OCI-LY3 (cell line): ENCODE results near the gene PNCK.

Experiments used
- H2AFZ ChIP-seq: fragments of 200-600, 300-600 bp; shearing (Covaris generic); 2 replicates; pipeline ENCODE4 v1.6.0; 2014; ENCODE audit warnings: antibody characterized with exemption, low read depth, low read length
- H3K27ac ChIP-seq: fragments of 200-600, 300-600 bp; sonication (generic); 2 replicates; pipeline ENCODE4 v1.5.1; 2014; ENCODE audit warnings: mild to moderate bottlenecking, low read length, moderate library complexity, mixed read lengths
- H3K27me3 ChIP-seq: fragments of 200-600, 300-600 bp; sonication (generic); 2 replicates; pipeline ENCODE4 v1.6.1; 2014; ENCODE audit warnings: low read depth, low read length, mixed read lengths
- H3K36me3 ChIP-seq: fragments of 200-600, 300-600 bp; sonication (generic); replicated peaks from 2 replicates; pipeline ENCODE3; 2014; ENCODE audit warnings: low read depth, low read length, mixed read lengths
- H3K4me1 ChIP-seq: fragments of 300-600, 200-600 bp; sonication (generic); 2 replicates; pipeline ENCODE4 v1.6.1; 2014; ENCODE audit warnings: low read length, mixed read lengths
- H3K4me2 ChIP-seq: fragments of 200-600, 300-600 bp; sonication (generic); 2 replicates; pipeline ENCODE4 v1.6.1; 2014; ENCODE audit warnings: low read length, mixed read lengths
- H3K4me3 ChIP-seq: fragments of 300-600, 200-600 bp; sonication (generic); 2 replicates; pipeline ENCODE4 v1.5.1; 2014; ENCODE audit warnings: antibody characterized with exemption, mild to moderate bottlenecking, low read length, moderate library complexity
- H3K79me2 ChIP-seq: fragments of 300-600, 200-600 bp; shearing (Covaris generic); 2 replicates; pipeline ENCODE4 v1.6.1; 2014; ENCODE audit warnings: mild to moderate bottlenecking, low read length, mixed read lengths
- H3K9ac ChIP-seq: fragments of 300-600, 200-600 bp; shearing (Covaris generic); 2 replicates; pipeline ENCODE4 v1.6.0; 2014; ENCODE audit warnings: mild to moderate bottlenecking, low read length, moderate library complexity
- H3K9me3 ChIP-seq: fragments of 200-600, 300-600 bp; shearing (Covaris generic); 2 replicates; pipeline ENCODE4 v1.6.1; 2014; ENCODE audit warnings: low read length, mixed read lengths; ENCODE audit not compliant: insufficient read depth
- H4K20me1 ChIP-seq: fragments of 200-600, 300-600 bp; sonication (generic); 2 replicates; pipeline ENCODE4 v1.6.1; 2016; ENCODE audit warnings: low read length, mixed read lengths; ENCODE audit not compliant: insufficient read depth
- CTCF ChIP-seq: fragments of 200-600, 300-600 bp; sonication (generic); IDR thresholded peaks from 2 replicates; pipeline ENCODE4 v1.5.1; 2014; ENCODE audit warnings: antibody characterized with exemption, low read length, low read depth
- EZH2phosphoT487 ChIP-seq: fragments of 200-600 bp; shearing (Covaris generic); IDR thresholded peaks from 2 replicates; pipeline ENCODE4 v1.6.1; 2018; ENCODE audit warnings: antibody characterized with exemption, mixed run types, low read depth

PNCK gene

GRCh38 chrX:153689654-153690465 is 16.2 kb upstream of the PNCK start:
- no peak overlapping the region for H3K4me2 ChIP-seq
- H2AFZ ChIP-seq = no peak overlapping the region
- no peaks in the 10 kb centered on the region for H3K27me3 ChIP-seq
- H3K36me3 ChIP-seq = no peaks in the 10 kb centered on the region
- no peaks in the 10 kb centered on the region for H4K20me1 ChIP-seq
- no peaks in the 10 kb centered on the region for H3K4me1 ChIP-seq
- H3K27ac ChIP-seq = no peak overlapping the region
- H3K9me3 ChIP-seq = no peaks in the 10 kb centered on the region
- TF ChIP-seq CTCF = no peak
- no peak for TF ChIP-seq EZH2phosphoT487
- no peak overlapping the region for H3K4me3 ChIP-seq
- H3K79me2 ChIP-seq = no peaks in the 10 kb centered on the region
- no peak overlapping the region for H3K9ac ChIP-seq

- TF ChIP-seq EZH2phosphoT487 = no peak
- Histone ChIP-seq H3K4me3 (no peak overlapping the region), H3K27me3 (no peaks in the 10 kb centered on the region), H3K36me3 (no peaks in the 10 kb centered on the region), H3K9ac (no peak overlapping the region), H2AFZ (no peak overlapping the region), H3K4me1 (no peaks in the 10 kb centered on the region), H3K9me3 (no peaks in the 10 kb centered on the region), H4K20me1 (no peaks in the 10 kb centered on the region), H3K4me2 (no peak overlapping the region), H3K27ac (no peak overlapping the region), H3K79me2 (no peaks in the 10 kb centered on the region)
These were observed 15.4 kb upstream of the PNCK start for GRCh38 chrX:153688911-153689590.

GRCh38 chrX:153688506-153688905 is 14.9 kb upstream of the PNCK start:
- Histone ChIP-seq H2AFZ (no peak overlapping the region), H3K36me3 (no peaks in the 10 kb centered on the region), H3K9me3 (no peaks in the 10 kb centered on the region), H3K27me3 (no peaks in the 10 kb centered on the region), H3K27ac (no peak overlapping the region), H3K4me3 (no peak overlapping the region), H3K4me1 (no peaks in the 10 kb centered on the region), H3K79me2 (no peaks in the 10 kb centered on the region), H3K4me2 (no peak overlapping the region), H3K9ac (no peak overlapping the region), H4K20me1 (no peaks in the 10 kb centered on the region)
- no peak for TF ChIP-seq EZH2phosphoT487
- no peak for TF ChIP-seq CTCF

GRCh38 chrX:153688071-153688470 is 14.5 kb upstream of the PNCK start:
- no peak for TF ChIP-seq CTCF
- no peak for TF ChIP-seq EZH2phosphoT487
- H3K36me3 ChIP-seq = no peaks in the 10 kb centered on the region
- no peaks in the 10 kb centered on the region for H3K79me2 ChIP-seq
- H3K4me2 ChIP-seq = no peak overlapping the region
- no peaks in the 10 kb centered on the region for H3K27me3 ChIP-seq
- no peak overlapping the region for H3K4me3 ChIP-seq
- no peak overlapping the region for H2AFZ ChIP-seq
- H3K9ac ChIP-seq = no peak overlapping the region
- H3K27ac ChIP-seq = no peak overlapping the region
- H3K4me1 ChIP-seq = no peaks in the 10 kb centered on the region
- no peaks in the 10 kb centered on the region for H4K20me1 ChIP-seq
- H3K9me3 ChIP-seq = no peaks in the 10 kb centered on the region
